HTR-8/SVneo (cell line): ENCODE results near the gene KRT8.

Experiments used
- DNase-seq: peaks from one replicate; pipeline ENCODE4 v3.0.0; 2011; ENCODE audit warnings: low spot score, mixed read lengths; ENCODE audit not compliant: insufficient read length
- FAIRE-seq: peaks from 2 replicates; lab custom pipeline; 2011; peaks lifted over from hg19 to GRCh38; lab: Jason Lieb, UNC

The KRT8 gene

GRCh38 chr12:52926596-52927234 lies 21.8 kb upstream of the KRT8 start:
- DNase-seq, result no peak
- FAIRE-seq, result no peak

GRCh38 chr12:52925717-52926595 lies 21.1 kb upstream of the KRT8 start:
- DNase-seq (no peak), FAIRE-seq (no peak)

- peak; percentile 77 for FAIRE-seq
- peak; percentile 82 for DNase-seq
Observed at GRCh38 chr12:52924764-52925716, 20.2 kb upstream of the KRT8 start.

- no peak for DNase-seq
- FAIRE-seq, result no peak
Observed at GRCh38 chr12:52921488-52922165, 16.8 kb upstream of the KRT8 start.

GRCh38 chr12:52920937-52921336 lies 16.1 kb upstream of the KRT8 start:
- no peak for DNase-seq
- no peak for FAIRE-seq

GRCh38 chr12:52918784-52919183 lies 13.9 kb upstream of the KRT8 start:
- DNase-seq (no peak), FAIRE-seq (no peak)

- DNase-seq, result no peak
- no peak for FAIRE-seq
Observed at GRCh38 chr12:52918351-52918750, 13.5 kb upstream of the KRT8 start.

- DNase-seq (no peak), FAIRE-seq (no peak)
Observed at GRCh38 chr12:52917800-52918199, 12.9 kb upstream of the KRT8 start.

GRCh38 chr12:52916216-52916615 lies 11.3 kb upstream of the KRT8 start:
- no peak for FAIRE-seq
- DNase-seq, result no peak

GRCh38 chr12:52915637-52916036 lies 10.8 kb upstream of the KRT8 start:
- FAIRE-seq (no peak), DNase-seq (no peak)

GRCh38 chr12:52914576-52915121 lies 9.8 kb upstream of the KRT8 start:
- no peak for FAIRE-seq

GRCh38 chr12:52913431-52913821 lies 8.6 kb upstream of the KRT8 start:
- FAIRE-seq (no peak), DNase-seq (no peak)

More at GRCh38 chr12:52914576-52915121, 9.8 kb upstream of the KRT8 start:
- no peak for DNase-seq

GRCh38 chr12:52912711-52913430 lies 8.0 kb upstream of the KRT8 start:
- no peak for FAIRE-seq

GRCh38 chr12:52910248-52910883 lies 5.5 kb upstream of the KRT8 start:
- FAIRE-seq (no peak), DNase-seq (no peak)

More at GRCh38 chr12:52912711-52913430, 8.0 kb upstream of the KRT8 start:
- no peak for DNase-seq

GRCh38 chr12:52909796-52910195 lies 4.9 kb upstream of the KRT8 start:
- FAIRE-seq (no peak), DNase-seq (no peak)

GRCh38 chr12:52909331-52909730 lies 4.5 kb upstream of the KRT8 start:
- FAIRE-seq (no peak), DNase-seq (no peak)

GRCh38 chr12:52907092-52907810 lies 2.4 kb upstream of the KRT8 start:
- no peak for DNase-seq
- no peak for FAIRE-seq

GRCh38 chr12:52906191-52906601 lies 1.3 kb upstream of the KRT8 start:
- FAIRE-seq, result no peak
- DNase-seq, result no peak
